GM12891 (cell line): ENCODE measurements around the gene ZNF771. TPM values are rescaled to one million over a fixed set of nuclear protein-coding genes. Genes with fewer than 3 reads are reported as not detected.
A peak's percentile ranks its signal among the peaks of the same experiment; 100 is the strongest.

Experiments
- DNase-seq: peaks from one replicate; pipeline ENCODE4 v3.0.0; 2011; ENCODE audit warnings: low spot score; ENCODE audit not compliant: insufficient read length
- FAIRE-seq: peaks from 2 replicates; lab custom pipeline; 2011; peaks lifted over from hg19 to GRCh38; lab: Jason Lieb, UNC
- PAX5 ChIP-seq: IDR thresholded peaks from 2 replicates; pipeline ENCODE4 v1.6.1; 2011; ENCODE audit warnings: low read length, moderate library complexity, mild to moderate bottlenecking; ENCODE audit not compliant: insufficient read depth, severe bottlenecking
- POLR2A ChIP-seq: IDR thresholded peaks from 2 replicates; pipeline ENCODE4 v1.6.1; 2011; ENCODE audit warnings: low read depth, low read length, control low read depth
- POLR2AphosphoS5 ChIP-seq: IDR thresholded peaks from 2 replicates; pipeline ENCODE4 v1.6.1; 2011; ENCODE audit warnings: low read depth, low read length, control low read depth
- POU2F2 ChIP-seq: IDR thresholded peaks from 2 replicates; pipeline ENCODE4 v1.6.1; 2011; ENCODE audit warnings: low read depth, mild to moderate bottlenecking, control low read depth, low read length, moderate library complexity
- SPI1 ChIP-seq: IDR thresholded peaks from 2 replicates; pipeline ENCODE4 v1.6.1; 2011; ENCODE audit warnings: low read depth, low read length, control low read depth
- TAF1 ChIP-seq: IDR thresholded peaks from 2 replicates; pipeline ENCODE4 v1.6.1; 2011; ENCODE audit warnings: low read depth, low read length, control low read depth
- polyA plus RNA-seq: library from polyadenylated mRNA; unstranded; fragments of >200 nt; gene quantifications from one replicate; pipeline ENCODE4 v1.2.1, GENCODE V29; 2012; ENCODE audit warnings: low read depth, missing spikeins, inconsistent platforms; ENCODE audit not compliant: missing spikeins

ZNF771 gene
- 1.2 TPM for polyA plus RNA-seq

DNA sequence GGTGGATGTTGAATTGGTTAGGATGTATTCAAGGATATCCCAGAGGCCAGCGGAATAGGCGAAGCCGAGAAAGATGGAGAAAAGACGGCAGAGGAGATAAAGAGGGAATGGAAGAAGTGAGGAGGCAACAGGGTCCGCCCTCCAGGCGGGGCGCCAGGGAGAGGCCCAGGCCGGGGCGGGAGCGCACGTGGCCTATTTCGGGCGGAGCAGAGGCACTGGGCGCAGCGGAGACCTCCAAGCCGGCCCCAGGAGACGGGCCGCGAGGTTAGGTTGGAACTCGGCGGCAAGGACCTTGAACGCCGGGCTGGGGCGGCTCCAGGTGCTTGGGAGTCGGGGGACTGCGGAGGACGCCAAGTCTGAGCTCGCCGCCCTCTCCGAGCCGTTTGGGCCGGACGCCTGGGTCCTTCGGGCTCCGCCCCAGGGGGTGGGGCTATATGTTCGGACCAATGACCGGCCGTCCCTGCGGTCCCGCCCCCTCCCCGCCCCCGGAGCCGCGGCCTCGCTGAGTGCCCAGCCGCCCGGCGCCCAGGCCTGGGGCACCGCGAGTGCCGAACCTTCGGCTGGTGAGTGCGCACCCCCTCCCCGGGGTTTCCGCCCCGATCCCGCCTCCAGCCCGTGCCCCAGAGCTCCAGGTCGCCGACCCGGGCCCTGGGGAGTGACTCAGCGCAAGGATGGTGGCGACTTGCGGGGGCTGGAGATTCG is at the start of gene ZNF771:
Gene ZNF771, plus strand, starts transcription at position 505 of the 702 bp plus-strand sequence. CDS start 448 bp downstream, outside the sequence.
- FAIRE-seq (peak; percentile 77), DNase-seq (peak; percentile 89)
- no peak for TF ChIP-seq SPI1
- TF ChIP-seq POLR2AphosphoS5 = peak; percentile 69
- no peak for TF ChIP-seq POU2F2
- TF ChIP-seq PAX5 = no peak
- TF ChIP-seq TAF1 = peak; percentile 66; the same call in 1 of the 2 replicates
- peak; percentile 68; the same call in 1 of the 2 replicates for TF ChIP-seq POLR2A

DNA sequence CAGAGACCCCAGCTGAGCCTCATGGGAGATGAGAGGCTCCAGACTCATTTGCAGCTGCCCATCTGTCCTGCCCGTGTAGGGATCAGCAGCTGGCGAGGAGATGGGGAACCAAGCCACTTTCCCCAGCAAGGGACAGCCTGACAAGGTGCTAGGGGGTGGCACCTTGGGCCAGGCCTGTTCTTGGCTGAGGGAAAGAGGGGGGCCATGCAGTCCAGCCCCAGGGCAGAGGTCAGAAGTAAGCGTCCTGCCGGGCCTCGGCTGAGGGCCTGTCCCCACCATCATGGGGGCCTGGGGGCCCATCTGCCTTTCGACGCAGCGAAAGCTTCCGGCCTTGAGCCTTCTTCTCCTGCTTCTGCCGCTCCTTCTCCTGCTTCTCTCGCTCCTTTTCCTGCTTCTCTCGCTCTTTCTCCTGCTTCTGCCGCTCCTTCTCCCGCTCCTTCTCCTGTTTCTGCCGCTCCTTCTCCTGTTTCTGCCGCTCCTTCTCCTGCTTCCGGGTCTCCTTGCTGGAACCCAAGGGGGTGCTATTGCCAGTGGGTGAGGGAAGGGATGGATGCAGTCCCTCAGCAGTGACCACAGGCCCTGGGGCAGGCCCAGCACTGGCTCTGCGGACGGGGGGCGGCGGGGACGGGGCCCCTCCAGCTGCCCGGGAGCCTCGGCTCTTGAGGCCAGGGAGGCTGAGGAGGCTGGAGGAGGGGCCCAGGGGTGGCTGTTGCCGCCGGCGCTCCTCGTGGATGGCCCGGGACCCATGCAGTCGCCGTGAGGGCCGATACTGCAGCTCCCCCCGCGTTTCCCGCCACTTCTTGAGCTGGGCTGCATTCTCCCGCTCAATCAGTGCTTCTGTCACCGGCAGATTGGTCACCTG is 49.5 kb upstream of the ZNF771 start:
- TF ChIP-seq SPI1 (no peak), TAF1 (no peak), POU2F2 (no peak), PAX5 (no peak), POLR2A (no peak), POLR2AphosphoS5 (no peak)
- no peak for FAIRE-seq
- DNase-seq = no peak

DNA sequence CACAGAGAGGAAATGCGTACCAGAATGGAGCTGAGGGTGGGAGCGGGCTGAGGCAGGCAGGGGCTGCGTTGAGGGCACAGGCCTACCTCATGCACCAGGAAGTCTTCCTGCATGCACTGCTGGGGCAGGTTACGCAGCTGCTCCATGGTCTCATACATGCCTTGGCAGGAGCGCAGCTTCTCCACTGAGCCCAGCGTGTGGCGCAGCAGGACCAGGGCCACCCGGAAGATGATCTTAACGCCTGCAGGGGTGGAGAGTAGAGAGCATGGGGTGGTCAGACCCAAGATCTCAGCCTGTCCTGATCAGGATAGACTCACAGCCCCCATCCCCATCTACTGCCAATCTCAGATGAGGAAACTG is 48.8 kb upstream of the ZNF771 start:
- DNase-seq (no peak), FAIRE-seq (no peak)
- TF ChIP-seq POU2F2 (no peak), POLR2A (no peak), POLR2AphosphoS5 (no peak), SPI1 (no peak), PAX5 (no peak), TAF1 (no peak)

DNA sequence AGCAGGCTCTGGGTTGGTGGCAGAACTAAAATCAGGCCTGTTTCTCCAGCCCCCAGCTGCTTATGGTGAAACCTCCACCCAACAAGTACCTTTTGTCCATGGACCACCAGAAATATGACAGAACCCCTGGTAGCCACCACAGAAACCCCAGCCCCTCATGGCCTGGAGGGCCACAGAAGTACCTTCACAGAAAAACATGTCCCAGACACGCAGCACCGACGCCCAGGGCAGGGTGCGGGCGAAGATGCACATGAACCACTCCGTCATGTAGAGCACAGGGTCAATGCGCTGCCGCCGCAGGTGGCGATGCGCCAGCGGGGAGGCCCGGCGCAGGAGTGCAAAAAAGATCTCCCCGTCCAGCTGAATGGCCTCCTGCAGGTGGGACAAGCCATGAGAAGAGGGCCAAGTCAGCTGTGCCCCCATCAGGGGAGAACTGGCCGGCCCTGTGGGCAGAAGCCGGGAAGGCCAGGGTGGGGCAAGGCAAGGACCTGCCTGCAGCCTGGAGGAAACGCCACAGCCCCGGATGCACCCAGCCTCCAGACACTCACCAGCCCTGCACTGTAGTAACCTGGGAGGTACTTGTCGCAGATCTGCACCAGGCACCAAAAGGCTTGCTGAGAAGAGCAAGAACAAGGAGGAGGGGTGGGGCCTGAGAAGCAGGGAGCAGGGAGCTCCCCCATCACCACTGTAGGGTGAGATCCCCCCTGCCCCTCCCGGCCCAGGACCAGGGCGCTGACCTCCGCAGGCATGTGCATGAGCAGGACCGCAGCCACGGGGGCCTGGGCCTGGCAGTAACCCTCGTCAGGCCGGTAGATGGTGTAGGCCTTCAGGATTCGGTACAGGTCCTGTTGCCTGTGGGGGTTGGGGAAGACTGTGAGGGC is 48.2 kb upstream of the ZNF771 start:
- FAIRE-seq (no peak), DNase-seq (no peak)
- no peak for TF ChIP-seq PAX5
- no peak for TF ChIP-seq POLR2AphosphoS5
- TF ChIP-seq POLR2A = no peak
- TF ChIP-seq SPI1 = no peak
- no peak for TF ChIP-seq TAF1

- no peak for DNase-seq
- no peak for FAIRE-seq
- TF ChIP-seq SPI1 (no peak), PAX5 (no peak), POLR2A (no peak), POLR2AphosphoS5 (no peak), POU2F2 (no peak), TAF1 (no peak)
Measured at GRCh38 chr16:30359871-30360170, 47.6 kb upstream of the ZNF771 start.

GRCh38 chr16:30361180-30361579 is 46.2 kb upstream of the ZNF771 start:
- DNase-seq (no peak), FAIRE-seq (no peak)

DNA sequence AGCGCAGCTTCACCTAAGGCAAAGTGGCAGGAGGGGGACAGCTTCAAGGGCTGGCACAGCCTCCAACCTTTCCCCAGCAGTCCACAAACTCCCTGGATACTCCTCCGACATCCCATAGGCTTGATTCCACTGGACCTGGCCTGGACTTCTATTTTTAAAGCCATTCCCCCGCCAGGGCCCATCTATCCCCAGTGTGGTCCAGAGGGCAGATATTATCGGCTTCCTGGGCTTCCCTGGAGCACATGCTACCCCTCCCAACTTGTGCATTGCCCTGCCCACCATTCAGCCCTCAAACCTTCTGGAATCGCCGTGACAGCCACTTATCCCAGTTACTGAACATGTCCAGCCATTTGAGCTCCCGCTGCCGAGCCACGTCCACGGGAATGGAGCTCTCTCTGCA is 42.2 kb upstream of the ZNF771 start:
- FAIRE-seq (no peak), DNase-seq (no peak)
- no peak for TF ChIP-seq POLR2A
- no peak for TF ChIP-seq PAX5
- TF ChIP-seq POLR2AphosphoS5 = no peak
- no peak for TF ChIP-seq POU2F2

More at GRCh38 chr16:30361180-30361579, 46.2 kb upstream of the ZNF771 start:
- no peak for TF ChIP-seq POU2F2
- no peak for TF ChIP-seq SPI1
- TF ChIP-seq PAX5 = no peak
- TF ChIP-seq POLR2A = no peak
- TF ChIP-seq POLR2AphosphoS5 = no peak
- TF ChIP-seq TAF1 = no peak

GRCh38 chr16:30366511-30366910 is 40.9 kb upstream of the ZNF771 start:
- TF ChIP-seq TAF1 (no peak), POU2F2 (no peak), POLR2A (no peak), PAX5 (no peak), SPI1 (no peak), POLR2AphosphoS5 (no peak)
- DNase-seq (no peak), FAIRE-seq (no peak)
